HG03135 (cell line): Measurements from ENCODE around the gene ZNF385D.

Source experiments
- ATAC-seq: cut with Tn5 transposase; IDR thresholded peaks from one replicate; pipeline ENCODE4 v1.9.1; 2021; ENCODE audit warnings: mild to moderate bottlenecking, moderate library complexity; ENCODE audit not compliant: unreplicated experiment

ZNF385D gene

DNA sequence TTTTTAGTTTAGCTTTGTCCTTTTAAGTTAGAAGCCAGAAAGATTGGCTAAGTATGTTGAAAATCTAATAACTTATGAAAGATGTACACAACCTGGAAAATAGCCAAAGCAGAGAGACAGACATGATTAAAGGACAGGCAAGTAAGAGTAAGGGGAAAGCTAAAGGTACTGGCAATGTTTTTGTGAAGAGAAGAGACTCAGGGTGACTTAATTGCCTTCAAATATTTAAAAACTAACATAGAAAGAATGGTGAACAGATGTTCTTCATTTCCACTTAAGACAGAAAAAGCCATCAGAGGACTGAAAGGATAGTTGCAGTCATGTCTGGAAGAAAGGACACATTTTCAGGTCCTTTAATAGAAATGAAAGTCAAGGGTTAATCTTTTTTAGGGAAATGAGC is 68.8 kb downstream of the ZNF385D start:
- no peak for ATAC-seq

DNA sequence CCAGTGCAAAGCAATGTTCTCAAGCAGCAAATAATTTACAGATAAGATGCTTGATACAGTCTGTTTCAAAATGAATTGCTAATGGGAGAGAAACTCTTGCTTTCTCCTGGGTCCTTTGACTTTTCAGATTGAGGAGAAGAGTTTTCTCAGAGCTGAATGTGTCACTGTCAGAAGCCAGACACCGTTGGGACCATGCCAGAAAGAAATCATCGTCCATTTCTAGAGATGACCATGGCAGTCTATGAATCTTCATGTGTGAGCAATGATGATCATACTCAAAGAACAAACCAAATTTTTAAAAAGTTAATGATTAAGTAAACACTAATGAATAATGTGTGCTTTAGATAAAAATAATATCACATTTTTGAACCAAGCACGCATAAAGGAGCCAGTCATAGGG is 77.6 kb downstream of the ZNF385D start:
- ATAC-seq, result no peak

DNA sequence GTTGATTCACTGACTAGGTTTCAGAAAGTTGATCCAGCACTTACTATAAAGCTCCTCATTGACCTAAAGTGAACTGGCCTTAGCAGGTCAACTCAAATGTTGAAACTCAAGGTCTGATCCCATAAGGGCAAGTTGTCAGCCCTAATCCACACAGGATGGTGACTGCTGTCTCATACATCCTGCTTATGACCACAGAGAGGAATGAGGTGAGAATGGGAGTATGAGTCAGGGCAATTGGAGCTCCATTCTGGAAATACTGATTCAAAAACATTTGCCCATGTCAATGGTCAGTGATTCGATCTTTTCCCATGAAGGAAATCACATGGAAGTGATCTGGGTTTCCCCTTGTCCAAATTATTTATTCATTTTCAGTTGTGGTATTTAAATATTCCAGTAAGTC is 78.7 kb downstream of the ZNF385D start:
- no peak for ATAC-seq

GRCh38 chr3:21670386-21670785 is 80.6 kb downstream of the ZNF385D start:
- ATAC-seq, result no peak

- no peak for ATAC-seq
Measured at GRCh38 chr3:21668012-21668411, 83.0 kb downstream of the ZNF385D start.

DNA sequence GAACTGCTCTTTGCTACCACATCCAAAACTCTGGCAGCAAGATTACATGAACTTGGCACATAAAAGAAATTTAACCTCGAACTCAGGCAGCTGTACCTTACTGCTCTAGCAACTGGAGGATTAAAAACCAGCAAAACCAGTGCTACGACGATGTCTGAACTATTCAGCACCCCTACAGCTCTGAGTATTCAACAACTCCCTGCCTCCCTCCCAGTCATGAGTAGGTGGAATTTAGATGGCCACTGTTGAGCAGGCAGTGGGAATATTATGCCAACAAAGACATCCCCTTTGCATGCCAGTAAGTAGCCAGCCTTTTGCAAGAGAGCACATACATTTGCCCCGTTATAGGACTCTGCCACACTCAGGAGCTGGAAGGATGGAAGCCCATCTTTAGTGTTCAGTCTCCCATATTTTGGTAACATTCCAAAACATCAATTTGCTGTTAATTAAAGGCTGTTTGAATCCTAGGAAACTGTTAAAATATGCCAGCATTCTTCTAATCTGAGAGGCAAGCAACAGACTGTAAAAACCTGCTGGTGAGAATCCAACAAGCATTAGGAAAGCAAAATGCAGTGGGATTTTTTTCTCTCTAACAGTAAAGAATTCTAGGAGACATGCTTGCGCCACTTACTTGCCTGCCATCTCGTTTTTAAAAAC is 85.4 kb downstream of the ZNF385D start:
- no peak for ATAC-seq

GRCh38 chr3:21664996-21665395 is 86.0 kb downstream of the ZNF385D start:
- no peak for ATAC-seq

- ATAC-seq, result no peak
Measured at GRCh38 chr3:21662403-21662802, 88.6 kb downstream of the ZNF385D start.

DNA sequence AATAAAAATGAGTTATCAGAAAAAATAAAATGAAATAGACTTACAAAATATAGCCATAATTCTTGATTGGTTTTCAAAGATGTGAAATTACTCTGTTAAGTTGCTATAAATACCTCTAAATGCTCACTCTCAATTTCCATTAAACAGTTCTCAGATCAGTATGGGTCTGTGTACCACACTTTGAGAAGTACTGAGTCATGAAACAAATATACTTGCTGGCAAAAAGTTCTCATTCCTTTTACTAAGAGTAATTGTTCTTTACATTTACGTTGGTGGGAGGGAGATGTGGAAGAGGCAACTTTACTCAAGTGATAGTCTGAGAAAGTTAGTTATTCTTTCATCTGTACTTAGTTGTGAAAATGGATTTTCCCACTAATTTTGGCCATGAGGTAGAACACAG is 96.3 kb downstream of the ZNF385D start:
- no peak for ATAC-seq

- no peak for ATAC-seq
Measured at GRCh38 chr3:21654241-21654640, 96.8 kb downstream of the ZNF385D start.

DNA sequence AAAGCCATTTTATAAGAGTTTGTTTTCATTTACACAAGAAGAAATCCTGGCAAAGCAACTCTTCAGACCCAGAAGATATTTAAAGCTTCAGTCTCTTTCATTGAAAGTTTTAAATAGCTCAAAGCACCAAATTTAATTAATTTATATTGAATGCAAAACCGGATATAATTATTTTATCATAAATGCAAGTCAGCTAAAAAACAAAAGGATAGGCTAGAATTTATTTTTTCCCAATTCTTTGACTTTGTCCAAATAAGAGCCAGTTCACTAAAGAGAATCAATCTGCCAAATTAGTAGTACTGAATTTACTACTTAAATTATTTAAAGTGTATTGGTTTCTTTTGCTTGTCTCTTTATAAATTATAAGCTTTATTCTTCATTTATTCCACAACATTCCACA is 101.5 kb downstream of the ZNF385D start:
- no peak for ATAC-seq

DNA sequence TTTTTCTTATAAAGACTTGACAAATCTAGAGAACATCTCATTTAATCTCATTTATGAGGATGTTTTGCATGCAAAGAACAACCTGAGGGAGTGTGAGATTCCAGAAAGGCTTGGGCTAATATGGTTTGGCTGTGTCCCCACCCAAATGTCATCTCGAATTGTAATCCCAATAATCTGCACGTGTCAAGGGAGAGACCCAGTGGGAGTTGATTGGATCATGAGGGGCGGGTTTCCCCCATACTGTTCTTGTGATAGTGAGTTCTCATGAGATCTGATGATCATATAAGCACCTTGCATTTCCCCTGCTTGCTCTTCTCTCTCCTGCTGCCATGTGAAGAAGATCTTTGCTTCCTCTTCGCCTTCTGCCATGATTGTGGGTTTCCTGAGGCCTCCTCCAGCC is 103.0 kb downstream of the ZNF385D start:
- ATAC-seq, result no peak

DNA sequence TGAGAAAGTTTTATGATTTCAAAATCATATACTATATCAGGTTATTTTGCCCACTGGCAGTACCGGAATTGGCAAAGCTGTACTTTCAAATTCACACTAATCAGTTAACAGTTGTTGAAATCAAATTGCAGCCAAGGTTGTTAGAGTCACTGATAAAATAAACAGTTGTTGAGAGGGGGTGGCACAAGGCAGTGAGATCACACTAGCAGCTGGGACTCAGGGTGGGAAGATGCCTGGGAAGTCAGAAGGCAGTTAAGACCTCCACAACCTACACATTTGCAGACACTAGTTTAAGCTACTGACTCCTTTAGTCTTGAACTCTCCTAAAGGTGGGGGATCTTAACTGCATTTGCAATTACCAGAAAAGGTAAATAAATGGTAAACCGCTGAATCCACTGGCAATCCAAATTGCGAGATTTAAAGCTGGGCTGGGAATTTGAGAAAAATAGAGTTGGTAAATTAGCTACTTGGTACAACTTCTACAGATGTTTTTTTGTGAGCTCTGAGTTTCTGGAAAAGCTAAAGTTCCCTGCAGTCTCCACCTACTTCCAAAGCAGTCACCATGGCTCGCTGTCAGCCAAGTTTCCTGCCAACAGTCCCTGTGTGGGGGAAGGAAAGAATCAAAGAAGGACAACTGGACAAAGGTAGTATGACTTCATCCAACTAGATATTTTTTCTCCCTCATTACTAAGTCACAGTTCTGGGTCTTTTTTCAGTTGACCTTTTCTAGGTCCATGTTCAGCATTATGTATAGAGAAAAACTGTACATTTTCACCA is 105.7 kb downstream of the ZNF385D start:
- ATAC-seq, result no peak

DNA sequence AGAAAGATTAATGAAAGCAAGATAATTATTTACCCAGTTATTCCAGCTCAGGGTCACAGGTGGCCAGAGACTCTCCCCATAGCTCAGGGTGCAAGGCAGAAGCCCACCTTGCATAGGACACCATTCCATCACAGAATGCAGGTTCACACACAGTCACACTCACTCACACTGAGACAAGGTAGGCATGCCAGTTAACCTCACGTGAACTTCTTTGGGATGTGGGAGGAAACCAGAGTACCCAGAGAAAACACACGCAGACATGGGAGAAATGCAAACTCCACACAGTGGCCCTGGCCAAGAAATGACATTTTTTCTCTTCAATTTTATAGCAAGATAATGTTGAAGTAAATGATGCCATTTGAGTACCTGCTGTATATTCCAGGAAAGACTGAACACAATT is 106.7 kb downstream of the ZNF385D start:
- ATAC-seq, result no peak

DNA sequence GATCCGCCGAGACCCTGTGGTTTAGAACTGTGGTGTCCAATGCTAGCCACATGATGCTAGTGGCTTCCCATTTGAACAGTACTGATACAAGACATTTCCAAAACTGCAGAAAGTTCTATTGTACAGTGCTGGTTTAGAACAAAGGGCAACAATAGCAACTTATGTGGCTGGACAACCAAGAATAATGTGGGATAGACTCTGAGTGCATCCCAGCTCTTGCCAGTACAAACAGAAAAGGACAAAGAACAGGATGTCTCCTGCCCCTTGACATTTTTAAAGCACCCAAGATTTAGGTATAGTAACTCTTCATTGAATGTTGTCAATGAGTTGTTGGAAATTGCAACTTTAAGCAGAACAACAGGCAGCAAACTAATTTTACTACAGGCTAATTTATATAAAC is 107.3 kb downstream of the ZNF385D start:
- no peak for ATAC-seq

DNA sequence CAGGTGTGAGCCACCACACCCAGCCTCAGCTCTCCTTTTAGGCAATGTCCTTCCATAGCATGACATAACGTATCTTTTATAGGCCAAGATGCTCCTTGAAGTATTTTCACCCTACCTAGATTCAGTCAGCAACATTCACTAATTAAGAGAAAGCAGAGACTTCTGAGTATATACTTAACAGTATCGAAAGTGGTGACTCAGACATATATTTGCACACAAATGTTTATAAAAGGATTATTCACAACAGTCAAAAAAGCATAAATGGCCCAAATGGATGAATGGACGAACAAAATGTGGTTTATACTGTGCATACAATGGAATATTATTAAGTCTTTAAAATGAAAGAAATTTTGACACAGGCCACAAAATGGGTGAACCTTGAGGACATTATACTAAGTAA is 108.6 kb downstream of the ZNF385D start:
- no peak for ATAC-seq

- ATAC-seq, result no peak
Measured at GRCh38 chr3:21641959-21642358, 109.1 kb downstream of the ZNF385D start.

DNA sequence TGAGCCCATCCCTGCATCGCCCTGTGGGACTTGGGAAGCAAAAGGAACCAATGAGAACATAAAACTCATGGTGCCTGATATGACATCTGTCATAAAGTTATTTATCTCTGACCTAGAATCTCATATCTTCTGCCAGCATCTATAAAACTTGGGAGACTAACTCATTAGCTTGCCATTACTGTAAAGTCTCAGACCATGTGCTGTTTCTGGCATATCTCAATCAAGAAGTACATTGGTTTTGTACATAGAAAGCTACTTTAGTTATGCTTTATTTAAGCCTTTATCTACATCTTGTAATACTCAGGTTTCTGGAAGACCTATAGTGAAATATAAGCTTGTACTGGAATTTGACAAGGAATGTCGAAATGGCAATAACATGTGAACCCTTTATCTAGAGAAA is 112.5 kb downstream of the ZNF385D start:
- ATAC-seq, result no peak

GRCh38 chr3:21634112-21634511 is 116.9 kb downstream of the ZNF385D start:
- ATAC-seq, result no peak

GRCh38 chr3:21624524-21624923 is 126.5 kb downstream of the ZNF385D start:
- ATAC-seq, result no peak

DNA sequence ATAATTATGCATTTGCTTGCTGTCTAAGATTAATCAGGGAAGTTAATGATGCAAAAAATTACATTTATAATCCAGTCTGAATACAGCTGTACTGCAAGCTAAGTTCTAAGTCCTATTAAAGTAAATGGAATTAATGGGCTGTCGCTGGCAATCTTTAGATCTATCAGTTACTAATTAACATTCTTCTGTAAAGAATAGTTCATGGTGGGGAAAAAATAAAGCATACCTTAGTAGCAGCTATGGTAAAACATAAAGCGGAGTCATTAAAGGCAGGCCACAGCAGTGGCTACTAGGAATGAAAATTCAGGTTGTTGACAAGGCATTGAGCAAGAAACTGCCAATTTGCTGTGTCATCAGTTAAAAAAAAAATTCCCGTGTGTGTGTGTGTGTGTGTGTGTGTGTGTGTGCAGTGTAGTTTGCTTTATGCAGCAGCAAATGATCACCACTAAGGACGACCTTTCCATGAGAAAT is 129.8 kb downstream of the ZNF385D start:
- no peak for ATAC-seq

DNA sequence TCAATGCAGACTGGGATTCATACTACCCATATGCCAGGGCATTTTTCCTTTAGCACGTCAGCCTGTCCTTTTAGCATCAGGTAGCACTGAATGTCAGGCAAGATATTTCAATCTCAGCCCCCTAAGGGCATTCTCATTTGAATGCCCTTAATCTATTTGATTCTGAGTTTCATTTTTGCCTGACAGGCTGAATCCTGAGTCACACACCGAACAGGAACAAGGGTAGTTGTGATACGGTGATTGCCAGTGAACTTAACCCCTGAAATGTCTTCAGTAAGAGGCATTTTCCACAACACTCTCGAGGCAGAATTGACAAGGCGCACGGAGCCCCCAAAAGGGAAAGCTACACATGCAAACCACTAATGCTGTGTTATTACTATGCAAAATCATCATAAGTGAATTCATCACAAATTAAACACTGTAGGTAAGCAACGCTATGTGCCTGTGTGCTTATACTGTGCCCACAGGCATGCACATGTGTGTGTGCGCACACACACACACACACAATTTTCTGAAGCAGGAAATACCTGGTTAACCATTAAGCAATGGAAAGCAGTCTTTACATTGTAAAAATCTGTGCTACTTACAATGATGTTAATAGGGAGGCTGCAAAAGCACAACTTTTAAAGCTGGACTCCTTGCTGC is 130.4 kb downstream of the ZNF385D start:
- ATAC-seq, result no peak
